ENCODE results near the gene ANKRD2.

The ANKRD2 gene

GRCh38 chr10:97532935-97533671 is 39.5 kb upstream of the ANKRD2 start:
- no peak overlapping the region for H3K4me3 ChIP-seq (ENCODE audit: low read depth, low read length)
- DNase-seq (ENCODE audit: low read depth), result no peak
- TF ChIP-seq, protein P1, sequence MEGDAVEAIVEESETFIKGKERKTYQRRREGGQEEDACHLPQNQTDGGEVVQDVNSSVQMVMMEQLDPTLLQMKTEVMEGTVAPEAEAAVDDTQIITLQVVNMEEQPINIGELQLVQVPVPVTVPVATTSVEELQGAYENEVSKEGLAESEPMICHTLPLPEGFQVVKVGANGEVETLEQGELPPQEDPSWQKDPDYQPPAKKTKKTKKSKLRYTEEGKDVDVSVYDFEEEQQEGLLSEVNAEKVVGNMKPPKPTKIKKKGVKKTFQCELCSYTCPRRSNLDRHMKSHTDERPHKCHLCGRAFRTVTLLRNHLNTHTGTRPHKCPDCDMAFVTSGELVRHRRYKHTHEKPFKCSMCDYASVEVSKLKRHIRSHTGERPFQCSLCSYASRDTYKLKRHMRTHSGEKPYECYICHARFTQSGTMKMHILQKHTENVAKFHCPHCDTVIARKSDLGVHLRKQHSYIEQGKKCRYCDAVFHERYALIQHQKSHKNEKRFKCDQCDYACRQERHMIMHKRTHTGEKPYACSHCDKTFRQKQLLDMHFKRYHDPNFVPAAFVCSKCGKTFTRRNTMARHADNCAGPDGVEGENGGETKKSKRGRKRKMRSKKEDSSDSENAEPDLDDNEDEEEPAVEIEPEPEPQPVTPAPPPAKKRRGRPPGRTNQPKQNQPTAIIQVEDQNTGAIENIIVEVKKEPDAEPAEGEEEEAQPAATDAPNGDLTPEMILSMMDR (IDR thresholded peaks at IDR 0.05; ENCODE audit: low read depth, low read length, missing control alignments), result no peak

- TF ChIP-seq, protein P1 (IDR thresholded peaks at IDR 0.05; ENCODE audit: low read depth, low read length, missing control alignments), result no peak
- DNase-seq (ENCODE audit: low read depth), result no peak
- H3K4me3 ChIP-seq (ENCODE audit: low read depth, low read length), result no peak overlapping the region
These were observed 38.7 kb upstream of the ANKRD2 start for GRCh38 chr10:97533888-97534287.

GRCh38 chr10:97534746-97535367 is 37.7 kb upstream of the ANKRD2 start:
- DNase-seq (ENCODE audit: low read depth), result no peak
- TF ChIP-seq, protein P1 (IDR thresholded peaks at IDR 0.05; ENCODE audit: low read depth, low read length, missing control alignments), result peak; percentile 79
- no peak overlapping the region for H3K4me3 ChIP-seq (ENCODE audit: low read depth, low read length)

- no peak overlapping the region for H3K4me3 ChIP-seq (ENCODE audit: low read depth, low read length)
- TF ChIP-seq, protein P1 (IDR thresholded peaks at IDR 0.05; ENCODE audit: low read depth, low read length, missing control alignments), result no peak
- DNase-seq (ENCODE audit: low read depth), result no peak
These were observed 35.3 kb upstream of the ANKRD2 start for GRCh38 chr10:97537186-97537869.

DNA sequence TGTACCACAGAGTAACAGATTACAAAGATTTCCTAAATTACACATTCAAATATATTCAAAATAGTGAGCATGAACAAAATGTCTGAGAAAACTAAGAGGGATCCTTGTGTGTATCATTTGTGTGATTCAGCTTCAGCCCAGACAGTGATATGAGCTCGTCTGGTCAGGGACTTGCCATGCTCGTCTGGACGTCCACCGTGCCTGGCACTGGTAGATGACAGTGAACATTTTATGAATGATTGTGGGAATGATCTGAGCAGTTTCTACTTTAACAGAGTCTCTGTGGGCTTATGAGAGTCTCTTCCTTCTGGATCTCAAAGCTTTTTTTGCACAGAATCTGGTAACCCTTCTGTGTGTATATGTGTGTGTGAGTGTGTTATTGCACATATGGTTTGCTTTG is 34.2 kb upstream of the ANKRD2 start:
- TF ChIP-seq, protein P1 (IDR thresholded peaks at IDR 0.05; ENCODE audit: low read depth, low read length, missing control alignments), result no peak
- H3K4me3 ChIP-seq (ENCODE audit: low read depth, low read length), result no peak overlapping the region
- no peak for DNase-seq (ENCODE audit: low read depth)

- TF ChIP-seq, protein P1 (IDR thresholded peaks at IDR 0.05; ENCODE audit: low read depth, low read length, missing control alignments), result no peak
- DNase-seq (ENCODE audit: low read depth), result no peak
- no peak overlapping the region for H3K4me3 ChIP-seq (ENCODE audit: low read depth, low read length)
These were observed 33.7 kb upstream of the ANKRD2 start for GRCh38 chr10:97538839-97539238.
